Coronary artery (tissue), 2 donors: ENCODE data around the gene CEP120.
"Not testable (repeated sequence)": the region's sequence is repeated elsewhere in the genome, so short reads cannot be mapped to it uniquely, and the experiment has no call there.

Source experiments
- DNase-seq: peaks from one replicate; pipeline ENCODE4 v3.0.0-alpha.2; 2017; ENCODE audit warnings: low spot score
- H3K27ac ChIP-seq, 2 donors: fragments of 200-600 bp; sonication (generic); one replicate each; pipeline ENCODE4 v1.5.1; 2016 to 2019
- H3K4me3 ChIP-seq: fragments of 200-600 bp; sonication (generic); 2 replicates; pipeline ENCODE4 v1.5.1; 2016; ENCODE audit warnings: mild to moderate bottlenecking, moderate library complexity
- TF ChIP-seq, protein P1 (sequence below): fragments of 200-600 bp; sonication (generic); IDR thresholded peaks from one replicate; pipeline ENCODE4 v1.5.1; 2019; ENCODE audit warnings: antibody characterized with exemption

CEP120 gene

GRCh38 chr5:123344816-123345426, 78.3 kb downstream of the CEP120 start:
- no peak overlapping the region for H3K27ac ChIP-seq
- DNase-seq, result no peak
- TF ChIP-seq, protein P1, sequence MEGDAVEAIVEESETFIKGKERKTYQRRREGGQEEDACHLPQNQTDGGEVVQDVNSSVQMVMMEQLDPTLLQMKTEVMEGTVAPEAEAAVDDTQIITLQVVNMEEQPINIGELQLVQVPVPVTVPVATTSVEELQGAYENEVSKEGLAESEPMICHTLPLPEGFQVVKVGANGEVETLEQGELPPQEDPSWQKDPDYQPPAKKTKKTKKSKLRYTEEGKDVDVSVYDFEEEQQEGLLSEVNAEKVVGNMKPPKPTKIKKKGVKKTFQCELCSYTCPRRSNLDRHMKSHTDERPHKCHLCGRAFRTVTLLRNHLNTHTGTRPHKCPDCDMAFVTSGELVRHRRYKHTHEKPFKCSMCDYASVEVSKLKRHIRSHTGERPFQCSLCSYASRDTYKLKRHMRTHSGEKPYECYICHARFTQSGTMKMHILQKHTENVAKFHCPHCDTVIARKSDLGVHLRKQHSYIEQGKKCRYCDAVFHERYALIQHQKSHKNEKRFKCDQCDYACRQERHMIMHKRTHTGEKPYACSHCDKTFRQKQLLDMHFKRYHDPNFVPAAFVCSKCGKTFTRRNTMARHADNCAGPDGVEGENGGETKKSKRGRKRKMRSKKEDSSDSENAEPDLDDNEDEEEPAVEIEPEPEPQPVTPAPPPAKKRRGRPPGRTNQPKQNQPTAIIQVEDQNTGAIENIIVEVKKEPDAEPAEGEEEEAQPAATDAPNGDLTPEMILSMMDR, result peak; percentile 42
- peak overlapping the region; percentile 21 for H3K4me3 ChIP-seq

- no peak for DNase-seq
- Histone ChIP-seq H3K27ac (no peak overlapping the region), H3K4me3 (no peak overlapping the region)
- TF ChIP-seq, protein P1, result no peak
Measured at GRCh38 chr5:123340928-123341327, 82.3 kb downstream of the CEP120 start.

GRCh38 chr5:123308377-123308776, 114.8 kb downstream of the CEP120 start:
- not testable (repeated sequence) for DNase-seq, H3K4me3 ChIP-seq, H3K27ac ChIP-seq

- TF ChIP-seq, protein P1, result no peak
- no peak overlapping the region for H3K4me3 ChIP-seq
- H3K27ac ChIP-seq, result no peak overlapping the region
- no peak for DNase-seq
Measured at GRCh38 chr5:123305751-123306150, 117.5 kb downstream of the CEP120 start.

DNA sequence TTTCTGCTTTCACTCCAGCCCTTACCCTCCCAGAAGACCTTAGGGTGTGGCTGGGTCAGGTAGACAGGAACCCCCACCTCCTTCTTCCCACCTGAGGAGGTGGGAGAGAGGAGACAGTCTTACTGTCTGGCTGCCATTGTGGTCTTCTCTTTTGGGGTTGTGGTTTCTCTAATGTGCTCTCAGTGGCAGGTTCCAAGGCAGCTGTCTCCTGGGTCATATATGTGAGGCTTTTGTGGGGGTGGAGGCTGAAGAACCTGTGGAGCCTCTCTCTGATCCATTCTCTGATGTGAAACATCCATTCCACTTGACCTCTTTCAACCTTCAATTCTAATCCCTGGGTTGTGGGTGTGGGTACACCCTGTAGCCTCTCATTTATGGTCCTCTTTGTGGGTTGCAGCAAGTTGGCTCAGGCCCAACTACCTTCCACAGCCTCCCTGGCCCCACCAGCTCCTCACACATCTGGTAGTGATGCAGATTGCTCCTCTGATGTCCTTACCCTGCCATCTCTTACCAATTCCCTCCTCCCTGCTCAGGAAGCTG, 118.4 kb downstream of the CEP120 start:
- no peak overlapping the region for H3K4me3 ChIP-seq
- no peak for DNase-seq
- H3K27ac ChIP-seq, result no peak overlapping the region
- TF ChIP-seq, protein P1, result no peak

- Histone ChIP-seq H3K27ac (no peak overlapping the region), H3K4me3 (no peak overlapping the region)
- DNase-seq, result no peak
- TF ChIP-seq, protein P1, result no peak
Measured at GRCh38 chr5:123303802-123304201, 119.4 kb downstream of the CEP120 start.

DNA sequence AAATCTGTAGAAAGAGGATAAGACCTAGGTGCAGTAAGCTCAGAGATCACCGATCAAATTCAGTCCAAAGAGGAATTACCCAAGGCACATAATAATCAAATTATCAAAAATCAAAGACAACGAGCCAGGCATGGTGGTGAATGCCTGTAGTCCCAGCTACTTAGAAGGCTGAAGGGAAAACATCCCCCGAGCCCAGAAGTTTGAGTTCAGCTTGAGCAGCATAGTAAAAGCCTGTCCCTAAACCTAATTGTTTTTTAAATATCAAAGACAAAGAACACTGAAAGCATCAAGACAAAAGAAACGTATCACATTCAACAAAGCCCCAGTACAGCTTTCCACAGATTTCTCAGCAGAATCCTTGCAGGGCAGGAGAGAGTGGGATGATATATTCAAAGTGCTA, 122.9 kb downstream of the CEP120 start:
- no peak for DNase-seq
- no peak overlapping the region for H3K27ac ChIP-seq
- no peak overlapping the region for H3K4me3 ChIP-seq
- TF ChIP-seq, protein P1, result no peak
